HG02981 (cell line): Measurements from ENCODE around the gene SHROOM2.

ENCODE experiments used
- ATAC-seq: cut with Tn5 transposase; IDR thresholded peaks from one replicate; pipeline ENCODE4 v1.9.1; 2021; ENCODE audit warnings: mild to moderate bottlenecking, moderate library complexity; ENCODE audit not compliant: unreplicated experiment

The SHROOM2 gene

GRCh38 chrX:9927698-9928482 is 141.7 kb downstream of the SHROOM2 start:
- no peak for ATAC-seq

- ATAC-seq, result no peak
These were observed 149.2 kb downstream of the SHROOM2 start for GRCh38 chrX:9935436-9935835.

- ATAC-seq, result no peak
These were observed 151.5 kb downstream of the SHROOM2 start for GRCh38 chrX:9937761-9938160.

- no peak for ATAC-seq
These were observed 152.3 kb downstream of the SHROOM2 start for GRCh38 chrX:9938516-9938915.

- no peak for ATAC-seq
These were observed 154.2 kb downstream of the SHROOM2 start for GRCh38 chrX:9940421-9940820.

GRCh38 chrX:9942086-9942485 is 155.9 kb downstream of the SHROOM2 start:
- peak; percentile 83 for ATAC-seq

GRCh38 chrX:9943420-9943819 is 157.2 kb downstream of the SHROOM2 start:
- no peak for ATAC-seq

- ATAC-seq, result no peak
These were observed 161.0 kb downstream of the SHROOM2 start for GRCh38 chrX:9947131-9947794.

GRCh38 chrX:9948406-9948805 is 162.2 kb downstream of the SHROOM2 start:
- ATAC-seq, result no peak

GRCh38 chrX:9952300-9952699 is 166.1 kb downstream of the SHROOM2 start:
- no peak for ATAC-seq

- no peak for ATAC-seq
These were observed 167.2 kb downstream of the SHROOM2 start for GRCh38 chrX:9953396-9953795.

GRCh38 chrX:9955506-9955905 is 169.3 kb downstream of the SHROOM2 start:
- ATAC-seq, result no peak

GRCh38 chrX:9957743-9958142 is 171.5 kb downstream of the SHROOM2 start:
- no peak for ATAC-seq

- no peak for ATAC-seq
These were observed 172.0 kb downstream of the SHROOM2 start for GRCh38 chrX:9958183-9958582.

GRCh38 chrX:9961750-9962149 is 175.5 kb downstream of the SHROOM2 start:
- no peak for ATAC-seq

- ATAC-seq, result no peak
These were observed 180.7 kb downstream of the SHROOM2 start, which contains the start of gene CLDN34 for GRCh38 chrX:9966775-9967408. TSS of gene CLDN34 (plus strand) at chrX:9967358. CDS start at chrX:9967358, 0 bp downstream.

- no peak for ATAC-seq
These were observed 191.4 kb downstream of the SHROOM2 start for GRCh38 chrX:9977635-9978034.

GRCh38 chrX:9980401-9980800 is 194.2 kb downstream of the SHROOM2 start:
- ATAC-seq, result no peak

GRCh38 chrX:9980927-9981326 is 194.7 kb downstream of the SHROOM2 start:
- no peak for ATAC-seq

GRCh38 chrX:9983441-9983840 is 197.2 kb downstream of the SHROOM2 start:
- no peak for ATAC-seq

- no peak for ATAC-seq
These were observed 197.6 kb downstream of the SHROOM2 start for GRCh38 chrX:9983846-9984245.

- no peak for ATAC-seq
These were observed 202.5 kb downstream of the SHROOM2 start for GRCh38 chrX:9988762-9989161.
